WTC11 (cell line): ENCODE results near the gene PAQR8. TPM values are rescaled to one million over a fixed set of nuclear protein-coding genes. Genes with fewer than 3 reads are reported as not detected.
"Not testable (repeated sequence)": the region's sequence is repeated elsewhere in the genome, so short reads cannot be mapped to it uniquely, and the experiment has no call there.

Experiments used
- ATAC-seq: fragments of 200-7000 bp; cut with Tn5 transposase; 2 replicates; pipeline ENCODE4 v1.10.0; 2021; ENCODE audit warnings: mild to moderate bottlenecking, moderate library complexity
- CTCF ChIA-PET: fragments of 300-600 bp; sonication (Branson Sonifier 250); formaldehyde crosslinking; loops from one replicate; lab custom pipeline; 2021; ENCODE audit warnings: antibody characterized with exemption; lab: Charles Lee
- POLR2A ChIA-PET: fragments of 350-600 bp; sonication (Branson Sonifier 250); formaldehyde crosslinking; loops from one replicate; lab custom pipeline; 2021; ENCODE audit warnings: antibody characterized with exemption; lab: Charles Lee
- DNase-seq: peaks from one replicate; pipeline ENCODE4 v3.0.0; 2021; ENCODE audit warnings: low spot score
- H3K27ac Mint-ChIP-seq: 2 replicates; pipeline ENCODE4 v1.8.0; 2021; ENCODE audit warnings: mixed read lengths
- H3K27me3 Mint-ChIP-seq: 2 replicates; pipeline ENCODE4 v1.8.0; 2021; ENCODE audit warnings: low read depth, mild to moderate bottlenecking, moderate library complexity, mixed read lengths
- H3K36me3 Mint-ChIP-seq: 2 replicates; pipeline ENCODE4 v1.8.0; 2021; ENCODE audit warnings: mixed read lengths
- H3K4me1 Mint-ChIP-seq: 2 replicates; pipeline ENCODE4 v1.8.0; 2022; ENCODE audit warnings: mixed read lengths
- H3K4me3 Mint-ChIP-seq: 2 replicates; pipeline ENCODE4 v1.8.0; 2021; ENCODE audit warnings: mild to moderate bottlenecking, moderate library complexity, mixed read lengths
- H3K9me3 Mint-ChIP-seq: 2 replicates; pipeline ENCODE4 v1.8.0; 2021; ENCODE audit warnings: mixed read lengths
- CREM ChIP-seq: sonication (generic); formaldehyde crosslinking; IDR thresholded peaks from 2 replicates; pipeline ENCODE4 v1.8.1; 2022; ENCODE audit warnings: mild to moderate bottlenecking, missing genetic modification reagents, moderate library complexity
- ETV6 ChIP-seq: sonication (generic); formaldehyde crosslinking; IDR thresholded peaks from 2 replicates; pipeline ENCODE4 v1.8.1; 2022; ENCODE audit warnings: mild to moderate bottlenecking, missing genetic modification reagents
- FOXK1 ChIP-seq: sonication (generic); formaldehyde crosslinking; IDR thresholded peaks from 2 replicates; pipeline ENCODE4 v1.8.0; 2022; ENCODE audit warnings: mild to moderate bottlenecking, moderate library complexity, missing genetic modification reagents
- FOXP1 ChIP-seq: sonication (generic); formaldehyde crosslinking; IDR thresholded peaks from 2 replicates; pipeline ENCODE4 v1.8.0; 2022; ENCODE audit warnings: missing genetic modification reagents, mild to moderate bottlenecking, moderate library complexity, borderline replicate concordance
- FOXP4 ChIP-seq: sonication (generic); formaldehyde crosslinking; IDR thresholded peaks from 2 replicates; pipeline ENCODE4 v1.8.0; 2022; ENCODE audit warnings: mild to moderate bottlenecking, missing genetic modification reagents
- HMGA2 ChIP-seq: fragments of 250-450 bp; sonication (Bioruptor Pico); IDR thresholded peaks from 2 replicates; pipeline ENCODE4 v1.4.0; 2021; ENCODE audit warnings: mild to moderate bottlenecking, moderate library complexity
- MAX ChIP-seq: sonication (generic); formaldehyde crosslinking; IDR thresholded peaks from 2 replicates; pipeline ENCODE4 v1.8.0; 2022; ENCODE audit warnings: mild to moderate bottlenecking, missing genetic modification reagents
- PREB ChIP-seq: sonication (generic); formaldehyde crosslinking; IDR thresholded peaks from 2 replicates; pipeline ENCODE4 v1.8.1; 2022; ENCODE audit warnings: mild to moderate bottlenecking, missing genetic modification reagents, moderate library complexity, borderline replicate concordance
- SP1 ChIP-seq: sonication (generic); formaldehyde crosslinking; conservative IDR thresholded peaks from 2 replicates; pipeline ENCODE4 v1.8.1; 2022; ENCODE audit warnings: missing genetic modification reagents
- TCF7 ChIP-seq: sonication (generic); formaldehyde crosslinking; IDR thresholded peaks from 2 replicates; pipeline ENCODE4 v1.8.0; 2022; ENCODE audit warnings: mild to moderate bottlenecking, low read depth, missing genetic modification reagents, moderate library complexity
- TEAD1 ChIP-seq: sonication (generic); formaldehyde crosslinking; IDR thresholded peaks from 2 replicates; pipeline ENCODE4 v1.8.0; 2022; ENCODE audit warnings: mild to moderate bottlenecking, missing genetic modification reagents
- USF2 ChIP-seq: sonication (generic); formaldehyde crosslinking; IDR thresholded peaks from 2 replicates; pipeline ENCODE4 v1.8.1; 2023; ENCODE audit warnings: mild to moderate bottlenecking, missing genetic modification reagents, moderate library complexity
- ZNF281 ChIP-seq: sonication (generic); formaldehyde crosslinking; IDR thresholded peaks from 2 replicates; pipeline ENCODE4 v1.8.0; 2023; ENCODE audit warnings: mild to moderate bottlenecking, missing genetic modification reagents
- total RNA-seq: library from RNA; stranded (reverse); gene quantifications from 3 replicates; pipeline ENCODE4 v1.2.3, GENCODE V29; 2021
- TF ChIP-seq, protein P1 (sequence below): sonication (generic); formaldehyde crosslinking; IDR thresholded peaks from 2 replicates; pipeline ENCODE4 v1.8.1; 2022; ENCODE audit warnings: missing genetic modification reagents, borderline replicate concordance
- TF ChIP-seq, protein P2 (sequence below): sonication (generic); formaldehyde crosslinking; IDR thresholded peaks from 2 replicates; pipeline ENCODE4 v1.8.1; 2023; ENCODE audit warnings: mild to moderate bottlenecking, missing genetic modification reagents
- TF ChIP-seq, protein P3 (sequence below): fragments of 250-450 bp; sonication (Bioruptor Pico); conservative IDR thresholded peaks from 2 replicates; pipeline ENCODE4 v1.9.0; 2021; ENCODE audit warnings: mild to moderate bottlenecking
- TF ChIP-seq, protein P4 (sequence below): sonication (generic); formaldehyde crosslinking; IDR thresholded peaks from 2 replicates; pipeline ENCODE4 v1.8.0; 2023; ENCODE audit warnings: missing genetic modification reagents

Gene PAQR8
- total RNA-seq, 1 experiment from 2014 or later: 11.1 TPM

GRCh38 chr6:52426667-52427066, 64.7 kb downstream of the PAQR8 start:
- TF ChIP-seq PREB (CRISPR knock-in tag) (no peak), HMGA2 (CRISPR knock-in tag) (no peak), FOXP1 (CRISPR knock-in tag) (no peak), SP1 (CRISPR knock-in tag) (no peak), CREM (no peak), TCF7 (CRISPR knock-in tag) (no peak), FOXK1 (no peak), ZNF281 (CRISPR knock-in tag) (no peak), TEAD1 (CRISPR knock-in tag) (no peak), MAX (CRISPR knock-in tag) (no peak), ETV6 (CRISPR knock-in tag) (no peak), USF2 (CRISPR knock-in tag) (no peak)
- TF ChIP-seq, protein P1, sequence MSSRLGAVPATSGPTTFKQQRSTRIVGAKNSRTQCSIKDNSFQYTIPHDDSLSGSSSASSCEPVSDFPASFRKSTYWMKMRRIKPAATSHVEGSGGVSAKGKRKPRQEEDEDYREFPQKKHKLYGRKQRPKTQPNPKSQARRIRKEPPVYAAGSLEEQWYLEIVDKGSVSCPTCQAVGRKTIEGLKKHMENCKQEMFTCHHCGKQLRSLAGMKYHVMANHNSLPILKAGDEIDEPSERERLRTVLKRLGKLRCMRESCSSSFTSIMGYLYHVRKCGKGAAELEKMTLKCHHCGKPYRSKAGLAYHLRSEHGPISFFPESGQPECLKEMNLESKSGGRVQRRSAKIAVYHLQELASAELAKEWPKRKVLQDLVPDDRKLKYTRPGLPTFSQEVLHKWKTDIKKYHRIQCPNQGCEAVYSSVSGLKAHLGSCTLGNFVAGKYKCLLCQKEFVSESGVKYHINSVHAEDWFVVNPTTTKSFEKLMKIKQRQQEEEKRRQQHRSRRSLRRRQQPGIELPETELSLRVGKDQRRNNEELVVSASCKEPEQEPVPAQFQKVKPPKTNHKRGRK (CRISPR knock-in tag): no peak
- TF ChIP-seq, protein P2, sequence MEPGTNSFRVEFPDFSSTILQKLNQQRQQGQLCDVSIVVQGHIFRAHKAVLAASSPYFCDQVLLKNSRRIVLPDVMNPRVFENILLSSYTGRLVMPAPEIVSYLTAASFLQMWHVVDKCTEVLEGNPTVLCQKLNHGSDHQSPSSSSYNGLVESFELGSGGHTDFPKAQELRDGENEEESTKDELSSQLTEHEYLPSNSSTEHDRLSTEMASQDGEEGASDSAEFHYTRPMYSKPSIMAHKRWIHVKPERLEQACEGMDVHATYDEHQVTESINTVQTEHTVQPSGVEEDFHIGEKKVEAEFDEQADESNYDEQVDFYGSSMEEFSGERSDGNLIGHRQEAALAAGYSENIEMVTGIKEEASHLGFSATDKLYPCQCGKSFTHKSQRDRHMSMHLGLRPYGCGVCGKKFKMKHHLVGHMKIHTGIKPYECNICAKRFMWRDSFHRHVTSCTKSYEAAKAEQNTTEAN (CRISPR knock-in tag): no peak
- no peak overlapping the region for H3K4me3 Mint-ChIP-seq
- no peak for DNase-seq
- no peak for ATAC-seq
- H3K4me1 Mint-ChIP-seq: peaks cover 8% of the 10 kb centered on the region
- CTCF ChIA-PET: no interaction called here
- no peaks in the 10 kb centered on the region for H3K36me3 Mint-ChIP-seq
- H3K9me3 Mint-ChIP-seq: no peaks in the 10 kb centered on the region
- no peak overlapping the region for H3K27ac Mint-ChIP-seq
- no peaks in the 10 kb centered on the region for H3K27me3 Mint-ChIP-seq
- POLR2A ChIA-PET: interaction anchor here (0.7 kb wide), 1 partner anchor 179 kb away, joined by 3 read pairs; no protein-coding TSS in a partner anchor

DNA sequence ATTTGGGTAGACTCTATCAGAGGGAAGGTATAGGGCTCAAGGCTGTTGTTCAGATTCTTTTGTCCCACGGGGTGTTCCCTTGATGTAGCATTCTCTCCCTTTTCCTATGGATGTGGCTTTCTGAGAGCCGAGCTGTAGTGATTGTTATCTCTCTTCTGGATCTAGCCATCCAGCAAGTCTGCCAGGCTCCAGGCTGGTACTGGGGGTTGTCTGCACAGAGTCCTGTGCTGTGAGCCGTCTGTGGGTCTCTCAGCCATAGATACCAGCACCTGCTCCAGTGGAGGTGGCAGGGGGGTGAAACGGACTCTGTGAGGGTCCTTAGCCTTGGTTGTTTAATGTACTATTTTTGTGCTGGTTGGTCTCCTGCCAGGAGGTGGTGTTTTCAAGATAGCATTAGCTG, 71.3 kb downstream of the PAQR8 start:
- H3K27ac Mint-ChIP-seq, H3K36me3 Mint-ChIP-seq, H3K4me1 Mint-ChIP-seq, H3K4me3 Mint-ChIP-seq, H3K27me3 Mint-ChIP-seq, H3K9me3 Mint-ChIP-seq, DNase-seq, CTCF ChIA-PET, ATAC-seq: not testable (repeated sequence)
- POLR2A ChIA-PET: interaction anchor here (0.6 kb wide), 1 partner anchor 26 kb away, joined by 4 read pairs; no protein-coding TSS in a partner anchor

DNA sequence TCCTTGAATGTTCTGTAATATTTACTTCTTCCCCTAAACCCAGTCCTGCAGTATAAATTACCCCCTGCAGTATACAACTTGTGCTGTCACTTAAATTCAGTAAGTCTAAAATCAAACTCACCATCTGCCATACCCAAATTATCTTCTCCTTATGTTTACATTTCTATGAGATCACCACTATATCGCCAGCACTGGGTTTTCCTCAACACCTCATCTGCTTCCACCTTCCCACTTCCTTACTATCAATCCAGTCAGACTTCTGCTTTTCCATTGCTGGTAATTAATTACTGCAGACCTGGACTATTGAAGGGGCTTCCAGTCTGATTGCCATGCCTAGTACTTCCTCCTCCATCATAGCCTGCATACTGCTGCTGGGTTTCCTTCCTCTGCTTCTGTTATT, 73.4 kb downstream of the PAQR8 start:
- Mint-ChIP-seq H3K27ac (no peak overlapping the region), H3K27me3 (no peaks in the 10 kb centered on the region), H3K9me3 (no peaks in the 10 kb centered on the region), H3K36me3 (no peaks in the 10 kb centered on the region), H3K4me3 (no peak overlapping the region), H3K4me1 (peaks cover 5% of the 10 kb centered on the region; the same call in 1 of the 2 replicates)
- CTCF ChIA-PET: no interaction called here
- no peak for ATAC-seq
- no peak for DNase-seq
- POLR2A ChIA-PET: no interaction called here
- TF ChIP-seq, protein P3, sequence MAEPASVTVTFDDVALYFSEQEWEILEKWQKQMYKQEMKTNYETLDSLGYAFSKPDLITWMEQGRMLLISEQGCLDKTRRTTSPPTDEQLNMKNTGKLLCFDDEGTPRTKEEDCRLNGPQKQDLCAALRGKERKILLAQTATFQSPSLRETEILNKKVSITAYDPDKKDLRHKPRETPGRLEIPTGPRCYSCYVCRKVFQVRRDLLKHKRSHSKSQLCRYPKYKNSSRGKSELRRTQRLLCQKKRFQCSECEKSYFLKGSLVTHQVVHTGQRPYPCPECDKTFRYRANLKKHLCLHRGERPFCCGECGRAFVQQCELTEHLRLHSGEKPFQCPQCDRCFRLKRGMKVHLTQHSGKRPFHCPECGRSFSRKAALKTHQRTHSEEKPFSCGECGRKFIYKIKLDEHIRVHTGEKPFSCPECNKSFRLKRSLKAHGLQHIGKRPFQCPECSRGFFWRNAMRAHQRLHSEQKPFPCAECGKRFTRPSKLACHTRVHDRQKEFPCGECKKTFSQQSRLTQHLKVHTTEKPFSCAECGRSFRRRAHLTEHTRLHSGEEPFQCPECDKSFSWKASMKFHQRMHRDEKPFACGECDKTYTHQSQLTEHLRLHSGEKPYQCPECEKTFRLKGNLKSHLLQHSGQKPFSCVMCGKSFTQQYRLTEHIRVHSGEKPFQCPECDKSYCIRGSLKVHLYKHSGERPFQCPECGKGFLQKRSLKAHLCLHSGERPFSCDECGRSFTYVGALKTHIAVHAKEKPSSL (CRISPR knock-in tag): no peak
- TF ChIP-seq, protein P4, sequence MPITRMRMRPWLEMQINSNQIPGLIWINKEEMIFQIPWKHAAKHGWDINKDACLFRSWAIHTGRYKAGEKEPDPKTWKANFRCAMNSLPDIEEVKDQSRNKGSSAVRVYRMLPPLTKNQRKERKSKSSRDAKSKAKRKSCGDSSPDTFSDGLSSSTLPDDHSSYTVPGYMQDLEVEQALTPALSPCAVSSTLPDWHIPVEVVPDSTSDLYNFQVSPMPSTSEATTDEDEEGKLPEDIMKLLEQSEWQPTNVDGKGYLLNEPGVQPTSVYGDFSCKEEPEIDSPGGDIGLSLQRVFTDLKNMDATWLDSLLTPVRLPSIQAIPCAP (CRISPR knock-in tag): no peak
- no peak for TF ChIP-seq FOXP4 (CRISPR knock-in tag)
